ENCODE data around the gene PRKAB1.
A peak's percentile ranks its signal among the peaks of the same experiment; 100 is the strongest.

Gene PRKAB1

DNA sequence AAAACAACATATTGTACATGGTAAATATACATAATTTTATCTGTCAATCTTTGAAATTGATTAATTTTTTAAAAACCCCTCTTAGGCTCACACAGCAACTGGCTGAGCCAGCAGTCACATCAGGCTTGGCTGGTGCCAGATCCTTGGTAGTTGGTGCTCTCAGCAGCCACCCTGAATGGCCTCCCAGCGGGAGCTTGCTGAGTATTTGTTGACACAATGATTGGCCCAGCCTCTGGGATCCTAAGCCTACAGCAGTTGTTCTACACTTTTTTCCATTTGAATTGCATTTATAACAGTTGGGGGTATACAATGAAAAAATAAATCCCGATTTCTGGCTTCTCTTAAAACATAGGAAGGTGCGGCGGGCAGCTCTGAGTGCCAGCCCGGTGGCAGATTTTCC lies 11.1 kb downstream of the PRKAB1 start:
- H3K27ac ChIP-seq: no peak overlapping the region
- DNase-seq (ENCODE audit: low spot score): no peak

DNA sequence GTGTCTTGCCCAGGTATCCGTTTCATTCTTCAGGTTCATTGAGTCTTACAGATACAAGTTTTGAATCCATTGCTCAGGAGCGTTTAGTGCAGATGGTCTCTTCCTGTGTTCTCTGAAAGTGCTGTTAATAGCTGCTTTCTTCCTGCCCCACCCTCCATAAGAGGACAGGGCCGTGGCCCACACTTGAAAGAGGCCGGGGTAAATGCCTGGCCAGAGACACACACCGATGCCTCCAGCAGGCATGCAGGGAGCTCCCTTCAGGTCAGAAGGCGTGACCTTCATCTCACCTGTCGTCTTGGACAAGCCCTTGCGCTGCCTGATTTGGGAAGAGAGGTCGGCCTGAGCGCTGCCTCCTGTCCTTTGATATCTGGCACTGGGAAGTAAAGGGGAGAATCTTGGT lies 11.6 kb downstream of the PRKAB1 start:
- Histone ChIP-seq H3K4me3 (no peak overlapping the region), H3K27ac (no peak overlapping the region)
- DNase-seq (ENCODE audit: low spot score): no peak
- TF ChIP-seq CTCF (IDR thresholded peaks at IDR 0.05): no peak

More for the DNA sequence above, 11.1 kb downstream of the PRKAB1 start:
- TF ChIP-seq CTCF (IDR thresholded peaks at IDR 0.05): no peak
- no peak overlapping the region for H3K4me3 ChIP-seq

DNA sequence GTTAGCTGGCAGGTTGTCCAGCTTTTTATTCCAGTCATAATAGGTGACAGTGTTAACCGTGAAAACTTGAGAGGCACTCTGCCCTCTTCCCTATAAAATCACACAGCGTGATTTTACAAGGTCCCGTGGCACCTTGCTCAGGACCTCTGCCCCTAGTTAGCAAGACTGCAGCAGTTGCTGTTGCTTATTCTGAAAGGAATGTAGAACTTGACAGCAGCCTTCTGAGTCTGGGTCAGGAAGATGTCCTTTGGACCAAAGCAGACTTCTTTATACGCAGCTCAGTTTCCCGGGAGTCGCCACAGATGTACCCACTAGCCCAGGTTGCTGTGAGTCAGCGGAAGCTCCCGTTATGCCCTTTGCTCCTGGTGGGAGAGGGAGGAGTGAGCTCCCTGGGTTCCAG lies 13.2 kb downstream of the PRKAB1 start:
- TF ChIP-seq CTCF (IDR thresholded peaks at IDR 0.05): no peak
- Histone ChIP-seq H3K4me3 (no peak overlapping the region), H3K27ac (no peak overlapping the region)
- no peak for DNase-seq (ENCODE audit: low spot score)

DNA sequence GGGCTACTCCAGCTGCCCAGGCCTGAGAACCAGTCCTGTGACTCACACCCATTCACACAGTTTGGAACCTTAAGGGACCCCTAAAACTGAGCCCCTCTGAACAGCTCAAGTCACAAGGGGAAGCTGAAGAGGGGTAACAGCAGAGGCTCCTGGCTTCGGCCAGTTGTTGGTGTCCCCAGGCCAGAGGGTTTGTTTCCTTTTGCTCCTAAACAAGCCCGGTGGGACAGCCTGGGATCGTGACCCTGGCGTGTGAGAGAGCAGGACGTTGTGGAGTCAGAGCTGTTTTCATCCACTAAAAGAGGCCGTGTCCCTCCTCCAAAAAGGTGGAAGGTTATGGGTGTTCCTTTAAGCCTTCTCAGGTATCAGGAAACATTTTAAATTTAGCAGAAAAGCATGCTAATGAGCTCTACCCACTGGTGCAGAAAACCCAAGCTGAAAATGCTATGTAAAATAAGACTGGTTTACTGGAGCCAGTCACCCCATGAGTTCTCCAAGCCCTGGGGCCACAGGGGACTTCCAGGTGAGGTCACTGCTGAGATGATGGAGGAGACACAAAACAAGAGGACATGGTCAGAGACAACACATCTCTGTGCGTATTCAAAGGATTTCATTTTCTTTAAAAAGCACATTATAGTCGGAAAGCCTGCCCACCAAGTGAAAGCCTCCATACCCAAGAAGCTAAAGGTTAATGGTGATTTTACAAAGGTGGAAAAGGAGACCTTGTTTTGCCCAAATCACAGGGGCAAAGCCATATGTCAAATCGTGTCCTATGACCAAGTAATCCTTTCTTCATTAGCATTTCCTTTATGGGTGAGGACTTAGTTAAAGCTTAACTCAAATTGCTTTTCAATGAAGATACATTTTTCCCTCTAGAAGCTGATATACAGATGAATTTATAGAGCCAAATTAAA lies 14.1 kb downstream of the PRKAB1 start:
- Histone ChIP-seq H3K27ac (peak overlapping the region in 1 of 2 donors; percentile 51), H3K4me3 (no peak overlapping the region)
- no peak for TF ChIP-seq CTCF (IDR thresholded peaks at IDR 0.05)
- no peak for DNase-seq (ENCODE audit: low spot score)

DNA sequence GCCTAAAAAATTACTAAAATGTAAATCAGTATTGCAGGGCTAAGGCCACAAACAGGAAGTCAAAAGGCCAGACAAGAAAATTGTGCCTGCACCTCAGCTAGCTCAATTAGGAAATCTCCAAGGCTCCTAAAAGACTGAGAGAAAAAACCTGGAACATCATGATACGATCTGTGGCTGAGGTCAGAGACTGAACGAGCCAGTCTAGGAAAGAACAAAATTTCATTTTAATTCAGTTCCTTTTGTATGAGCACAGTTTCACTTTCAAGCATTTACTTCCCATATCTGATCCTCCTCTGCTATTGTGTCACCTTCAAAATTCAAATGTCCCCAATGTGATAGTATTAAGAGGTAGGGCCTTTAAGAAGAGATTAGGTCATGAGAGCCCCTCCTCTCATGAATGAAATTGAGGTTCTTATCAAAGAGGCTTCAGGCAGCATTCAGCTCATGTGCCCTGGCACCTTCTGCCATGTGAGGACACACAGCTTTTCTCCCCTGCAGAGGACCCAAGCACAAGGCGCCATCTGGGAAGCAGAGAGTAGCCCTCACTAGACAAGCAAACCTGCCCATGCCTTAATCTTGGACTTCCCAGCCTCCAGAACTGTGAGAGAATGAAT lies 14.8 kb downstream of the PRKAB1 start:
- DNase-seq (ENCODE audit: low spot score): no peak
- Histone ChIP-seq H3K4me3 (no peak overlapping the region), H3K27ac (peak overlapping the region in 1 of 2 donors; percentile 73)
- TF ChIP-seq CTCF (IDR thresholded peaks at IDR 0.05): no peak

GRCh38 chr12:119683413-119683812 lies 15.5 kb downstream of the PRKAB1 start:
- TF ChIP-seq CTCF (IDR thresholded peaks at IDR 0.05): no peak
- H3K27ac ChIP-seq: peak overlapping the region in 1 of 2 donors; percentile 73

More at GRCh38 chr12:119683413-119683812, 15.5 kb downstream of the PRKAB1 start:
- H3K4me3 ChIP-seq: no peak overlapping the region
- DNase-seq (ENCODE audit: low spot score): no peak

Measured in coronary artery (tissue), 2 donors.